GM18507 (cell line): ENCODE measurements around the gene BMPER.

Experiments used
- DNase-seq: peaks from one replicate; pipeline ENCODE4 v3.0.0; 2011; ENCODE audit warnings: low read depth; ENCODE audit not compliant: insufficient read length; ENCODE audit errors: extremely low spot score
- FAIRE-seq: peaks from 2 replicates; lab custom pipeline; 2011; peaks lifted over from hg19 to GRCh38; lab: Jason Lieb, UNC

The BMPER gene

DNA sequence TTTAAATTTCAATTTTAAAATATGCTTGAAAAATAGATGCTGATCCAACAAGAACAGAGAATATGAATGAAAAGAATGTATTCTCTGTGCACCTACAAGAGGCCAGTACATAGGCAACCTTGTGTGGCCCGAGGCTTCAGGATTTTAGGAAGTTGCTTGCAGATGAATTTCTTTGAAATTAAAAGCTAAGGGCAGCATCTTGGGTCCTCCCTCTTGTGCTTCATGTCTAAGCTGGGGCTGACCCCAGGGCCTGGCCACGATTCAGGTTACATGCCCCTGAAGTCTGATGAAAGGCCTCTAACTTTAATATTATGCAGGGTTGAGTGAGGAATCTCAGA is 138.9 kb downstream of the BMPER start:
- DNase-seq (no peak), FAIRE-seq (no peak)

- DNase-seq (no peak), FAIRE-seq (no peak)
Measured at GRCh38 chr7:34044734-34045353, 139.5 kb downstream of the BMPER start.

DNA sequence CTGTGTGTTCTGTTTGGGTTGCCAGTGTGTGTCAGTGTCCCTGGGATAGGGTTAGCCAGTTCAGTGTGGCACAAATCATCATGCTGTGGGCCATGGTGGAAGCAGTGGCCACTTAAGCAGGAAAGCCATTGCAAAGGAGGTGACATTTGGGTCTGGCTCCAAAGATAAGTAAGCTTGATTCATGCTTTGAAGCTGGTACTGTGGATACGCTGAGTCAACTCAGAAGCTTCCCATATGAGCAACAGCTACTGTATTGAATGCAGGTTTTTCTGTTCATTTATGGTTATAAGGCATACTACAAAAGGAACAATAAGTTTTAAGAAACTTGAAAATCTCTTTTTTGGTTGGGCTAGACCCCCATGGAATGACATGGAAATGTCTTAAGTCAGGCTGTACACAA is 143.1 kb downstream of the BMPER start:
- no peak for DNase-seq
- no peak for FAIRE-seq

GRCh38 chr7:34054075-34054474 is 148.7 kb downstream of the BMPER start:
- no peak for FAIRE-seq
- DNase-seq = no peak

- DNase-seq (no peak), FAIRE-seq (no peak)
Measured at GRCh38 chr7:34057136-34057535, 151.8 kb downstream of the BMPER start.

DNA sequence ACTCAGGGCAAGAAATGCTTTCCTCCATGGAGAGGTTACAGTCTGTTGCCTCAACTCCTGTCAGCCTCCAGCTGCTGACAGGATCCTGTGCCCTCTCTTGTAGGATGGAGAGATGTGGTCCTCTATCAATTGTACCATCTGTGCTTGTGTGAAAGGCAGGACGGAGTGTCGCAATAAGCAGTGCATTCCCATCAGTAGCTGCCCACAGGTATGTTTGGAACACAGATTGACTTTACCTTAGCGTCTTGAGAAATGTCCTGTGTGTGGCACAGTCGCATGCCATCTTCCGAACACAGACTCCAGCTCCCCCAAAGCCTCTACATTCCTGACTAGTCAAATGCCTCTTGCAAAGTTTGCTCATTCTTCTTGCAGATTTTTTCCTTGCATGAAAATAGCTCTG is 152.6 kb downstream of the BMPER start:
- no peak for FAIRE-seq

DNA sequence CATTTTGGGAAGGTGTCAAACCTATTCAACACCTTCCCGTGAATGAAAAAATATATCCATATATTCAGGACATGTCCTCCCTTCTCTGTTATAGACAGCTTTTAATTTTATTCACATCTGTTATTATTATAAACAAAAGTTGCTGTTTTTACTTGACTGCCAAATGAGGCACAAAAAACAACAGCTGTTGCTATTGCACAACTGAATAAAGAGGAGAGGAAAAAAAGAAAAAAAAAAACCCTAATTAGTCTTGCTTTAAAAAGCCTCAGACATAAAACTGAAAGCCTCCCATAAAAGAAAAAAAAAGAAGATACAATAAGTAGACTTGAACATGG is 153.4 kb downstream of the BMPER start:
- FAIRE-seq (no peak), DNase-seq (no peak)

More for the DNA sequence above, 152.6 kb downstream of the BMPER start:
- DNase-seq = no peak

GRCh38 chr7:34059136-34059828 is 153.9 kb downstream of the BMPER start:
- FAIRE-seq (no peak), DNase-seq (no peak)

DNA sequence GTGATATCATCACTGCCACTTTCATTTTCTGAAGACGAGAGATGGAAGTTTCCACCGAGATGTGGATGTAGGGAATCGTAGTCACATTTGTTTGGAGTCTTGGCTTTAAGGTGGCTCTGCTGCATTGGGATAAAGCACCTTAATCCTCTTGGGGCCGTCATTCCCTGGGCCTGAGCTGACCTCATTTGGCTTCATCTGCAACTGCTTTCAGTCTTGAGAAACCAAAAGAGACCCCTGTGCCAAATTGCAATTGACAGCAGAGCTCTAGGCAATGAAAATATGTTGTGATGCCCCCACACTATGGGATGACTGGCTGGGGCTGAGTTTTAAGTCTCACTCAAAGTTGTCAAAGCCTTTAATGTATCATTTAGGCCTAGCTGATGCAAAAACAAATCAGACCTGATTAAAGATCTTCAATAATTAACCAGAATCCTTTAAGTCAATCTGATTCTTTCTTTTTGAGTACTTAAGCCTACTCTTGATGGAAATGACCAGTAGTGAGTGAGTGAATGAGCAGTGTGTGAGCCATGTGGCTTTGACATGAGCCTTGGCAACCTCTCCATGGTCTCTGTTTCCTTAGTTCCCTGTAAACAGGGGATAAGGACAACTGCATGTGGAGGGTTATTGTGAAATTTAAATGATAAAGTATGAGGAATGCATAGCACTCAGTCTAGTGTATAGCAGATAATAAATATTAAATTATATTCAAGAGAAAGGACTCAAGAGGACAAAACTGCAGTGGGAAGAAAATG is 155.0 kb downstream of the BMPER start:
- no peak for DNase-seq
- no peak for FAIRE-seq

DNA sequence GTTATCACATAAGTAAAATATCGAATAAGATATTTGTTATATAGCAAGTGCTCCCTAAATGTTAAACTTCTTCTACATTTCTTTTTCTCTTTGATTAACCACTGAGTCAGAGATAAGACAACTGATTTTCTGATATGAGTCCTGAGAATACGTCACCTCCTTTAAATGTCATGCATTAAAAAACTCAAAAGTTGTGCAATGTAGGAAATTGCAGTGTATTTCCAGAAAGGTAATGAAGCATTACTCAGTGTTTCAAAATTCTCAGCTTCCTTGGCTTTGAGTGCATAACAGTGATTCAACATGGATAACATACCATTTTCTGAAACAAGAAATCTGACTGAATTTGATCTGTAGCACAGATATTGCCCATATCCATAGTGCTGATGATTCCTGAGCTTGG is 155.8 kb downstream of the BMPER start:
- DNase-seq (no peak), FAIRE-seq (no peak)

DNA sequence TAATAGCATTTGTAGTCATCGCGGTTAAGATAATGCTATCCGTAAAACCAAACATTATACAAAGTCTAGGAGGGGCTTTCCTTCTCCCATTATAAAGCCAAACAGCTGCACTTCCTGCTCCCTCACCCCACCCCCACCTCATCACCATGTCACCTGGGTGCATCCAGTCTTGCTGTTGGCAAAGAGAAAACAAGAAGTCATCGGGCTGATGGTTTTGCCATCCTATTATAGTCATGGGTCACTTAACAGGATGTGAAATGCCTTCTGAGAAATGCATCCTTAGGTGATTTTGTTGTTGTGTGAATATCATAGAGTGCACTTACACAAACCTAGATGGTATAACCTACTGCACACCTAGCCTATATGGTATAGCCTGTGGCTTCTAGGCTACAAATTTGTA is 157.0 kb downstream of the BMPER start:
- FAIRE-seq = no peak

GRCh38 chr7:34062826-34063225 is 157.5 kb downstream of the BMPER start:
- no peak for DNase-seq
- FAIRE-seq = no peak

More for the DNA sequence above, 157.0 kb downstream of the BMPER start:
- DNase-seq = no peak

DNA sequence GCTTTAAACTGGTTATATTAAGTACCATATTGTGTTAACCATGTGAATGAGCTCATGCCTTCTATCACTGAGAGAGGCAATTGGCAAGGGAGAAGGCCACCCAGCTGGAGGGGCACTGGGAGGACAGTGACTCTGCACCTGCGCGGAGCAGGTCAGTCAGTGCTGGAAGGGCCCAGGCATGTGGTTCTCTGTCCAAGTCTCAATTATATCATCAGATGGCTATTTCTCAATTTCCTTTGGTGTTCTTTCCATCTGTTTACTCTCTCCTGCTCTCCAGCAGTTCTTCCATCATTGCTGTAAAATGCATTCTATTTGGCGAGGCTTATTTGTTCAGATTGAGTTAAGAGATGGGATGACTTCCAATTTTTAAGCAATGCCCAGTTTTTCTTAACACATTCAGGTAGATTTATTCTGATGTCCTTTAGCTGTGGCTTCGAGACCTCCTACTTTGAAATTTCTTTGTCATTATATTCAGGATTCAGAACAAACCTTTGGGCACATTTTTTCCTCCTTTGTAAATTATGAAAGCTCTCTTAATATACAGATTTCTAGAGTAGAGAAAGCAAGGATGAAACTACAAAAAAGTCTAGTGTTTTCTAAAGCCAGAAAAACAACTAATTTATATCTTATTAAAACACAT is 159.3 kb downstream of the BMPER start:
- no peak for DNase-seq
- no peak for FAIRE-seq

DNA sequence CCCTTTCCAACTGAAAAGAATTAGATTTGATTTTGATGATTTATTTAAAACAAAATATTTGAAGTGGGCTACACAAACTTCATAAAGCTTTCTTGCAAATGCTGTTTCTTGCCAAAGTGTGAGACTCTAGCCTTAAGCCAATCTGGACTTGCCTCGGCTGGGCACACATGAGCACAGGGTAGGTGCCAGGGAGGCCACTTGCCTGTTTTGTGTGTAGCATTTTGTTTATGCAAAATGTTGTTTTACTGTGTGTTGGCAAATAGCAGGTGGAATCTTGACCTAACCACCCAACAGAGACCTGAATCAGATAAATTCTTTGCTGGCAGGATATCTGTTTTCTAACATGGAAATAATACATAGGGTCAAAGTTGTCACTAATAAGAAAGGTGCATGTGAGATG is 161.1 kb downstream of the BMPER start:
- FAIRE-seq (no peak), DNase-seq (no peak)

DNA sequence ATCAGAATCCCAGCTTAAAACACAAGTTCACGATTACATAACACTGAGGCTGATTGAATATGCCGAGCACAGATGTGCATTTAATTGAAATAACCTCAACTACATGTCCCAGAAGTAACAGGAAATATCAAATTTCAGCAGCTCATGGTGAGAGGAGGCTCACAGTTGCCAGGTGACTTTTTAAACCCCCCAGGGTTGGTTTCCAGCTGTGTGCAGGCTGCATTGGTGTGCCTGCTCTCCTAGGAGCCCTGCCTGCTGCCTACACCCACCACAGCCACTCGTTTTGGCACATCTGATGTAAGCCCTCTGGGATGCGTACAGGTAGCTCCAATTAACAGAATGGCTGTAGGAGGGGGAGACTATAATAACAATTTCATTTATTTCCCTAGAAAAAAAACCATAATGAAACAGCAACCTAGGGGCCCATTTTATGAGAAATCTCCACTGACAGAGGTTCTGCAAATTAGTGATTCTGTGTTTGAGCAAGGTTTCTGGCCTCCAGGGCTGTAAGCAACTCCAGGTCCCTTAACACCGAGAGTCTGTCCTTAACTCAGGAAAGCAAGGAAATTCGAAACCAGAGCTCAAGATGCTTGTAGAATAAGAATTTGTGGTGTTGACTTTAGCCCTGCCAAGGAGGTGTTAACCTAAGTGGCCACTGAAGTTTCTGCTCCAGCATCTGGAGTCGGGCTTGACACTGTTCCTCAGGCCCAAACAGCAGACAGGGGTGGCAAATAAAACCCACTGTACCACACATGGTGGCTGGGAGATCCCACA is 161.9 kb downstream of the BMPER start:
- DNase-seq = no peak
- FAIRE-seq = no peak

DNA sequence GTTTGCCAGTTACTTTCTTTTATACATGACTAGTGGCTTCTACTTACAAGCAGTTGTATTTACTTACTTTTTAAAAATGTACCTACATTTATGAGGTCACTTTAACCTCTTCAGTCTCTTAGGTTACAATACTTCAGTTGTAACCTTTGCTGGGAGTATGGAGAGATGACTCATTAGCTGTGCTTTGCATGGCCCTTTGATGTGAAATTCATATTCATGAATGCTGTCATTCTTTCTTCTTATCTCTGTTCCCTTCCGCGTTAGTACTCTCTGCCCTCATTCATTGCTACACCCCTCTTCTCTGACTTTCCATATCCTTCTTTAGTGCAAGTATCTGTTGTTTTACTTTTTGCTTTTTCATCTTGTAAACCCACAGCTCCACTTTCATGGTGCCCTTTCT is 164.3 kb downstream of the BMPER start:
- DNase-seq (no peak), FAIRE-seq (no peak)

- DNase-seq (no peak), FAIRE-seq (no peak)
Measured at GRCh38 chr7:34070511-34071323, 165.4 kb downstream of the BMPER start.

DNA sequence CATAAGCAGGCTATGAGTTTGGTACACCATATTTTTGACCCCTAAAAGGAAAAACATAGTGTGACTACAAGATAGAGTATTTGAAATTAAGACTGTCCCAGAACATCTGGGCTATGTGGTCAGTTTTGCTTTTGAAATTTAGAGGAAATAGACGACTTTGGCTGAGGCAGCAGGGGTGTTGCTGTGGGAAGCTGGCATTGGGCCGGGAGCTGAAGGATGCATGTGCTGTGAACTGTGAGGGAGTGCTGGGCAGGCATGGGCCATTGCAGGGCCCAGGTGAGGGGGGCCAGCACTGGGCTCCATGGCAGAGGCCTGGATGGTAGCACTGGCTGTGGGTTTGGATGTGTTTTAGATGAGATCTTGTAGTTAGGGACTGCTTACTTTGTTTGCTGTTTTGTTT is 168.3 kb downstream of the BMPER start:
- no peak for DNase-seq
- no peak for FAIRE-seq

DNA sequence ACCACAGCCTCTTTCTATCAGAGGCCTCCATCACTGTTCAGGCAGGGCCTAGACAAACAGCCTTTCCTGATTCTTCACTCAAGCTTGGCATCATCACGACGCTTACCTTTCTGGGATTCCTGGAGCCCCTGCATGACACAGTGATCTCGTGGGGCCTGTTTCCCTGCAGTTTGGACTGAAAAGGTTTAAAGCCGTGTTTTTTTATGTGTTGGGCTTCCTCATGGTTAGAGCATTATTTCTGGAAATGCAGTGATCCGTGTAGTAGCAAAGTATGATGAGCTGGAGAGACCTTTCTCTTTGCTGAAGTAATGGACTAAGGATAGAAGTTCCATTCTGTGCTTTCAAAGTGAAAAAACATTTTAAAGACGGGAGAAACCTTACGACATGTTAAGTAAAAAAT is 169.1 kb downstream of the BMPER start:
- DNase-seq = no peak
- FAIRE-seq = no peak
